Neutrophil (primary cell): Measurements from ENCODE around the gene ITGAD.

Experiments used
- H3K27ac ChIP-seq: fragments of 200-600 bp; sonication (generic); 2 replicates; pipeline ENCODE4 v1.5.1; 2016; ENCODE audit warnings: mild to moderate bottlenecking, moderate library complexity
- H3K27me3 ChIP-seq: fragments of 200-600 bp; sonication (generic); 2 replicates; pipeline ENCODE4 v1.6.0; 2016; ENCODE audit warnings: mild to moderate bottlenecking
- H3K36me3 ChIP-seq: fragments of 200-600 bp; sonication (generic); 2 replicates; pipeline ENCODE4 v1.5.1; 2017
- H3K4me1 ChIP-seq, 2 experiments: fragments of 200-600 bp in 1 of 2; sonication (generic) in 1 of 2; 1 replicate in 1 of 2; 2 replicates in 1 of 2; pipeline versions ENCODE4 v1.5.1 to v1.6.1; 2013 to 2016; ENCODE audit warnings: low read depth in 1 of 2, low read length in 1 of 2, mild to moderate bottlenecking in 1 of 2, moderate library complexity in 1 of 2; ENCODE audit not compliant: control insufficient read depth in 1 of 2, insufficient read depth in 1 of 2
- H3K4me3 ChIP-seq, 2 experiments: fragments of 200-600 bp in 1 of 2; sonication (generic) in 1 of 2; 1 replicate in 1 of 2; 2 replicates in 1 of 2; pipeline ENCODE4 v1.5.1; 2013 to 2016; ENCODE audit warnings: low read depth in 1 of 2, low read length in 1 of 2, mild to moderate bottlenecking in 1 of 2, moderate library complexity in 1 of 2
- H3K9me3 ChIP-seq: fragments of 200-600 bp; sonication (generic); 2 replicates; pipeline ENCODE4 v1.5.1; 2016
- TF ChIP-seq, protein P1 (sequence below): fragments of 200-600 bp; sonication (generic); IDR thresholded peaks from 2 replicates; pipeline ENCODE4 v1.5.1; 2016; ENCODE audit warnings: antibody characterized with exemption

The ITGAD gene

DNA sequence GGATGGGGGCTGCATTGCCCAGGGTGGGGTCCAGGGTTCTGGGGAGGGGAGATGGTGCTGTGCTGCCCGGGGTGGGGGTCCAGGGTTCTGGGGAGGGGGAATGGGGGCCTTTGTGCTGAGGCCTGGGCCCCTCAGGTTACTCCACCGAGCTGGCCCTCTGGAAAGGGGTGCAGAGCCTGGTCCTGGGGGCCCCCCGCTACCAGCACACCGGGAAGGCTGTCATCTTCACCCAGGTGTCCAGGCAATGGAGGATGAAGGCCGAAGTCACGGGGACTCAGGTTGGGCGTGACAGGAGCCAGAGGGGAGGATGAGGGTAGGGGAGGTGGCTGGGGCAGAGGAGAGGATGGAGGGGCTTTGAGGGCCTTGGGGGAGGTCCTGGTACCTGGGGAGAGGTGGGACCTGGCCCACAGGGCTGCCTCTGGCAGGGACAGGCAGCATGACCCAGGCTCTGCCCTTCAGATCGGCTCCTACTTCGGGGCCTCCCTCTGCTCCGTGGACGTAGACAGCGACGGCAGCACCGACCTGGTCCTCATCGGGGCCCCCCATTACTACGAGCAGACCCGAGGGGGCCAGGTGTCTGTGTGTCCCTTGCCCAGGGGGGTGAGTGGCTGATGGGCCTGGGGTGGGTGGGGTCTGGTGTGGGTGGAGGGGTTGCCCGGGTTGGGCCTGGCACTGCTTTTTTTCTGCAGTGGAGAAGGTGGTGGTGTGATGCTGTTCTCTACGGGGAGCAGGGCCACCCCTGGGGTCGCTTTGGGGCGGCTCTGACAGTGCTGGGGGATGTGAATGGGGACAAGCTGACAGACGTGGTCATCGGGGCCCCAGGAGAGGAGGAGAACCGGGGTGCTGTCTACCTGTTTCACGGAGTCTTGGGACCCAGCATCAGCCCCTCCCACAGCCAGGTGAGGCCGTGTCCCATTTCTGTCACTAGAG, 30.4 kb upstream of the ITGAD start:
- H3K9me3 ChIP-seq = no peaks in the 10 kb centered on the region
- no peaks in the 10 kb centered on the region for H3K27me3 ChIP-seq
- H3K36me3 ChIP-seq = peaks cover 98% of the 10 kb centered on the region
- H3K4me3 ChIP-seq = no peak overlapping the region
- TF ChIP-seq, protein P1, sequence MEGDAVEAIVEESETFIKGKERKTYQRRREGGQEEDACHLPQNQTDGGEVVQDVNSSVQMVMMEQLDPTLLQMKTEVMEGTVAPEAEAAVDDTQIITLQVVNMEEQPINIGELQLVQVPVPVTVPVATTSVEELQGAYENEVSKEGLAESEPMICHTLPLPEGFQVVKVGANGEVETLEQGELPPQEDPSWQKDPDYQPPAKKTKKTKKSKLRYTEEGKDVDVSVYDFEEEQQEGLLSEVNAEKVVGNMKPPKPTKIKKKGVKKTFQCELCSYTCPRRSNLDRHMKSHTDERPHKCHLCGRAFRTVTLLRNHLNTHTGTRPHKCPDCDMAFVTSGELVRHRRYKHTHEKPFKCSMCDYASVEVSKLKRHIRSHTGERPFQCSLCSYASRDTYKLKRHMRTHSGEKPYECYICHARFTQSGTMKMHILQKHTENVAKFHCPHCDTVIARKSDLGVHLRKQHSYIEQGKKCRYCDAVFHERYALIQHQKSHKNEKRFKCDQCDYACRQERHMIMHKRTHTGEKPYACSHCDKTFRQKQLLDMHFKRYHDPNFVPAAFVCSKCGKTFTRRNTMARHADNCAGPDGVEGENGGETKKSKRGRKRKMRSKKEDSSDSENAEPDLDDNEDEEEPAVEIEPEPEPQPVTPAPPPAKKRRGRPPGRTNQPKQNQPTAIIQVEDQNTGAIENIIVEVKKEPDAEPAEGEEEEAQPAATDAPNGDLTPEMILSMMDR = no peak
- H3K4me1 ChIP-seq = peaks cover 70 to 78% of the 10 kb centered on the region in 2 experiments
- H3K27ac ChIP-seq = no peak overlapping the region

DNA sequence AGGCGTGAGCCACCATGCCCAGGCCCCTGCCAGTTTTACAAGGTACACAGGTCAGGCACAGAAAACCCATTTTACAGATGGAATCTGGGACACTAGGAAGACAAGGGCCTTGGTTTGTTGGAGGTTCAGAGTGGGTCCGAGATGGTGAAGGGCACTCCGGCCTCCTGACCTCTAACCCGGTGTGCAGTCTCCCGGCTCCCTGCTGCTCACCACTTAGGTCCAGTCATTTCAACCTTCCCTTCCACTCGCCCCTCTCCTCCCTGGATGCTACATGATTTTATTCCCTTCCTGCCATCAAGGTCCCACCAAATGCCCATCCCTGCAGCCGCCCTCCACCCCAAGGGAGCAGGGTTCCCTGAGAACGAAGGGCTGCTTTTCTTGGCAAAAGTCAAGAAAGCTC, 29.4 kb upstream of the ITGAD start:
- Histone ChIP-seq H3K9me3 (no peaks in the 10 kb centered on the region), H3K36me3 (peaks cover 89% of the 10 kb centered on the region), H3K27me3 (no peaks in the 10 kb centered on the region), H3K27ac (no peak overlapping the region), H3K4me3 (no peak overlapping the region), H3K4me1 (peaks cover 67 to 78% of the 10 kb centered on the region in 2 experiments)
- TF ChIP-seq, protein P1 = no peak

- no peak overlapping the region for H3K27ac ChIP-seq
Measured at GRCh38 chr16:31364421-31364820, 28.7 kb upstream of the ITGAD start.

DNA sequence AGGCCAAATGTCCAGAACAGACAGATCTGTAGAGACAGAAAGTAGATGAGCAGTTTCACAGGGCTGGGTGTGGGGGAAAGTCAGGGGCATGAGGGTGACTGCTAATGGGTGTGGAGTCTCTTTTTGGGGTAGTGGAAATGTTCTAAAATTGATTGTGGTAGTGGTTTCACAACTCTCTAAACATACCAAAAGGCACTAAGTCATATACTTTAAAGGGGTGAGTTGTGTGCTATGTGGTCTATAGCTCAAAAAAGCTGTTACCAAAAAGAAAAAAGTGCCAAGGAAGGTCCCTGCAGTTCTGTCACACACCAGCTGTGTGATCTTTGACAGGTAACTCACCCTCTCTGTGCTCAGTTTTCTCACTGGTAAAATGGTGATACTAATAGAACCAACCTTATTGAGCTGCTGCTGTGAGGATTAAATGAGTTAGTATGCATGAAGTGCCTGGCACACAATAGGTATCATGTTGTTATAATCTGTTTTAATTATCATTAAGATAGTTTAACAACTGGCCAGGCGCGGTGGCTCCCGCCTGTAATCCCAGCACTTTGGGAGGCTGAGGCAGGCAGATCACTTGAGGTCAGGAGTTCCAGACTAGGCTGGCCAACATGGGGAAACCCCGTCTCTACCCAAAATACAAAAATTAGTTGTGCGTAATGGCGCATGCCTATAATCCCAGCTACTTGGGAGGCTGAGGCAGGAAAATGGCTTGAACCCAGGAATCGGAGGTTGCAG, 27.8 kb upstream of the ITGAD start:
- H3K27ac ChIP-seq = peak overlapping the region; percentile 91
- H3K4me1 ChIP-seq = peaks cover 66 to 77% of the 10 kb centered on the region in 2 experiments
- TF ChIP-seq, protein P1 = no peak
- H3K36me3 ChIP-seq = peaks cover 84% of the 10 kb centered on the region
- H3K9me3 ChIP-seq = no peaks in the 10 kb centered on the region
- no peaks in the 10 kb centered on the region for H3K27me3 ChIP-seq
- H3K4me3 ChIP-seq = no peak overlapping the region

More at GRCh38 chr16:31364421-31364820, 28.7 kb upstream of the ITGAD start:
- Histone ChIP-seq H3K4me3 (no peak overlapping the region), H3K36me3 (peaks cover 86% of the 10 kb centered on the region), H3K27me3 (no peaks in the 10 kb centered on the region), H3K4me1 (peaks cover 66 to 78% of the 10 kb centered on the region in 2 experiments), H3K9me3 (no peaks in the 10 kb centered on the region)
- TF ChIP-seq, protein P1 = no peak

DNA sequence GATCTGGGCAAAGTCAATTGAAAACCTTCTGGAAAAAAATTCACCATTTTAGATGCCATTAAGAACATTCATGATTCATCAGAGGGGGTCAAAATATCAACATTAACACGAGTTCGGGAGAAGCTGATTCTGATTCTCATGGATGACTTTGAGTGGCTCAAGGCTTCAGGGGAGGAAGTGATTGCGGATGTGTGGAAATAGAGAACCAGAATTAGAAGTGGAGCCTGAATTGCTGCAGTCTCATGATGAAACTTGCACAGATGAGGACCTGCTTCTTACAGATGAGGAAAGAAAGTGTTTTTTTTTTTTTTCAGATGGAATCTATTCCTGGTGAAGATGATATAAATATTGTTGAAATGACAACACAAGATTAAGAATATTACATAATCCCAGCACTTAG, 25.3 kb upstream of the ITGAD start:
- Histone ChIP-seq H3K36me3 (peaks cover 84% of the 10 kb centered on the region), H3K27me3 (no peaks in the 10 kb centered on the region), H3K9me3 (no peaks in the 10 kb centered on the region), H3K4me3 (peak overlapping the region; percentile 43 to 56), H3K27ac (peak overlapping the region; percentile 91), H3K4me1 (peaks cover 69 to 75% of the 10 kb centered on the region in 2 experiments)
- TF ChIP-seq, protein P1 = no peak
